CD8-positive, alpha-beta memory T cell (primary cell): ENCODE measurements around the gene SIRPG. TPM values are rescaled to one million over a fixed set of nuclear protein-coding genes. Genes with fewer than 3 reads are reported as not detected.

Experiments used
- CTCF ChIA-PET: fragments of 350-600 bp; sonication (Branson Sonifier 250); formaldehyde crosslinking; loops from one replicate; lab custom pipeline; 2021; ENCODE audit warnings: antibody characterized with exemption; lab: Charles Lee
- POLR2A ChIA-PET: fragments of 350-600 bp; sonication (Branson Sonifier 250); formaldehyde crosslinking; loops from one replicate; lab custom pipeline; 2021; ENCODE audit warnings: antibody characterized with exemption; lab: Charles Lee
- DNase-seq, 5 donors: peaks; one replicate each; pipeline versions ENCODE4 v3.0.0 to v3.0.0-alpha.2; 2020 to 2022; ENCODE audit warnings: mixed read lengths in 1 of 5
- H3K27ac ChIP-seq: one replicate; pipeline ENCODE4 v1.7.0; 2013; ENCODE audit warnings: low read depth, mild to moderate bottlenecking, low read length, moderate library complexity
- H3K27me3 ChIP-seq: 2 replicates; pipeline ENCODE4 v1.7.0; 2013; ENCODE audit warnings: low read length, mild to moderate bottlenecking; ENCODE audit not compliant: insufficient read depth, poor library complexity, severe bottlenecking
- H3K36me3 ChIP-seq: 2 replicates; pipeline ENCODE4 v1.7.0; 2013; ENCODE audit warnings: mild to moderate bottlenecking, low read length, moderate library complexity; ENCODE audit not compliant: insufficient read depth
- H3K4me1 ChIP-seq: 2 replicates; pipeline ENCODE4 v1.7.0; 2013; ENCODE audit warnings: mild to moderate bottlenecking, low read length, moderate library complexity; ENCODE audit not compliant: insufficient read depth
- H3K4me3 ChIP-seq: 2 replicates; pipeline ENCODE4 v1.7.0; 2013; ENCODE audit warnings: mild to moderate bottlenecking, low read length
- H3K9me3 ChIP-seq: 2 replicates; pipeline ENCODE4 v1.7.0; 2013; ENCODE audit warnings: mild to moderate bottlenecking, low read length
- H3K27ac Mint-ChIP-seq, 8 donors: one replicate each; pipeline ENCODE4 v1.8.0; 2020 to 2021; ENCODE audit warnings: mixed read lengths in 8 of 8, mild to moderate bottlenecking in 6 of 8, inconsistent platforms in 3 of 8, moderate library complexity in 3 of 8
- H3K27me3 Mint-ChIP-seq, 2 donors: one replicate each; pipeline ENCODE4 v1.8.0; 2020 to 2021; ENCODE audit warnings: mixed read lengths in 2 of 2, mild to moderate bottlenecking in 1 of 2, moderate library complexity in 1 of 2
- H3K36me3 Mint-ChIP-seq, 3 donors: one replicate each; pipeline ENCODE4 v1.8.0; 2020 to 2021; ENCODE audit warnings: mixed read lengths in 3 of 3, inconsistent platforms in 1 of 3, mild to moderate bottlenecking in 1 of 3
- H3K4me1 Mint-ChIP-seq, 3 donors: one replicate each; pipeline ENCODE4 v1.8.0; 2020 to 2021; ENCODE audit warnings: mixed read lengths in 3 of 3, inconsistent platforms in 1 of 3, mild to moderate bottlenecking in 1 of 3
- H3K4me3 Mint-ChIP-seq, 7 donors: one replicate each; pipeline ENCODE4 v1.8.0; 2020 to 2021; ENCODE audit warnings: mixed read lengths in 7 of 7, mild to moderate bottlenecking in 6 of 7, moderate library complexity in 4 of 7, inconsistent platforms in 2 of 7
- H3K9me3 Mint-ChIP-seq, 5 donors: one replicate each; pipeline ENCODE4 v1.8.0; 2020 to 2022; ENCODE audit warnings: mixed read lengths in 5 of 5, mild to moderate bottlenecking in 3 of 5, moderate library complexity in 2 of 5, inconsistent platforms in 1 of 5
- polyA plus RNA-seq: library from polyadenylated mRNA; unstranded; fragments of 300-500 nt; fragmentation: Illumina TruSeq; gene quantifications from one replicate; pipeline ENCODE4 v1.2.3, GENCODE V29; 2021
- total RNA-seq, 2 experiments: library from RNA; stranded (reverse); gene quantifications; one replicate each; pipeline ENCODE4 v1.2.3, GENCODE V29; 2021

The SIRPG gene
- total and polyA plus RNA-seq, 3 experiments from 2014 or later = 9.3 to 149 (median 11.7) TPM

GRCh38 chr20:1661542-1662299, 4.1 kb upstream of the SIRPG start:
- ChIA-PET POLR2A (no interaction called here), CTCF (interaction anchor here (1.1 kb wide), 1 partner anchor 115 kb away, joined by 3 read pairs; no protein-coding TSS in a partner anchor)
- no peaks in the 10 kb centered on the region for H3K36me3 ChIP-seq
- no peaks in the 10 kb centered on the region for H3K27me3 ChIP-seq
- no peak overlapping the region for H3K27ac ChIP-seq
- Mint-ChIP-seq H3K27me3 (no peaks in the 10 kb centered on the region), H3K27ac (peak overlapping the region; percentile 70 to 95 (median 89)), H3K9me3 (no peaks in the 10 kb centered on the region), H3K4me1 (peaks cover 95 to 100% (median 99%) of the 10 kb centered on the region in 3 donors), H3K36me3 (peaks cover 0 to 4% (median 0%) of the 10 kb centered on the region in 3 donors), H3K4me3 (peak overlapping the region; percentile 54 to 71 (median 57))
- peaks cover 97% of the 10 kb centered on the region for H3K4me1 ChIP-seq
- no peak for DNase-seq
- no peaks in the 10 kb centered on the region for H3K9me3 ChIP-seq
- no peak overlapping the region for H3K4me3 ChIP-seq

DNA sequence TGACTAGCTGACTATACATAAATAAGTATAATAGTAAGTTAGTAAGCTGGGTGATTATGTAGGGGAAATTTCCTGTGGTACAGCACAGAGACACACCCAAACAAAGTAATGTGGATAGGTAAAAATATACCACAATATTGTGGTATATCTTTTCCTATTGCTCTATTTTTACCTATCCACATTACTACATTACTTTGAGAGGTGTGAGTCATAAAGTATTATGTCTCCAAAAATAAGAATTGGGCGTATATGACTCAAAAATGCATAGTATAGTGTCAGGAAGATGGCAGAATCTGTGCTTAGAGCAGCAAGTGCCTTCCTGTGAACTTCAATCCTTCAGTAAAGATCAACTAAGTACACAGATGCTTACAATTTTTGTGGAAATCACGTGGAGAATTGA, 2.7 kb upstream of the SIRPG start:
- ChIA-PET CTCF (interaction anchor here (1.2 to 1.6 kb wide), 2 partner anchors 10 to 11 kb away, joined by 3 read pairs; no protein-coding TSS in a partner anchor), POLR2A (no interaction called here)
- peak overlapping the region; percentile 61 to 94 (median 90) for H3K27ac Mint-ChIP-seq

GRCh38 chr20:1656844-1657243, 735 bp downstream of the SIRPG start:
- no peak for DNase-seq
- Histone ChIP-seq H3K4me1 (peaks cover 83% of the 10 kb centered on the region), H3K4me3 (peak overlapping the region; percentile 68), H3K27ac (peak overlapping the region; percentile 39), H3K27me3 (no peaks in the 10 kb centered on the region), H3K36me3 (no peaks in the 10 kb centered on the region), H3K9me3 (no peaks in the 10 kb centered on the region)
- Mint-ChIP-seq H3K4me1 (peaks cover 90 to 96% (median 95%) of the 10 kb centered on the region in 3 donors), H3K36me3 (peaks cover 5 to 25% (median 19%) of the 10 kb centered on the region in 3 donors), H3K27ac (peak overlapping the region; percentile 90 to 99 (median 92)), H3K9me3 (peaks cover 0 to 6% (median 4%) of the 10 kb centered on the region in 5 donors), H3K27me3 (no peaks in the 10 kb centered on the region), H3K4me3 (peak overlapping the region; percentile 85 to 94 (median 89))
- POLR2A ChIA-PET = interaction anchor here (0.7 kb wide), 1 partner anchor 9 kb away, joined by 3 read pairs; no protein-coding TSS in a partner anchor
- CTCF ChIA-PET = no interaction called here

More for the DNA sequence above, 2.7 kb upstream of the SIRPG start:
- peak in 1 of 5 donors; percentile 27 for DNase-seq
- no peaks in the 10 kb centered on the region for H3K27me3 ChIP-seq
- Mint-ChIP-seq H3K27me3 (no peaks in the 10 kb centered on the region), H3K4me3 (peak overlapping the region; percentile 25 to 89 (median 65)), H3K9me3 (no peaks in the 10 kb centered on the region), H3K36me3 (peaks cover 0 to 4% (median 0%) of the 10 kb centered on the region in 3 donors), H3K4me1 (peaks cover 92 to 96% (median 95%) of the 10 kb centered on the region in 3 donors)
- no peak overlapping the region for H3K4me3 ChIP-seq
- H3K36me3 ChIP-seq = no peaks in the 10 kb centered on the region
- H3K4me1 ChIP-seq = peaks cover 84% of the 10 kb centered on the region
- H3K27ac ChIP-seq = no peak overlapping the region
- H3K9me3 ChIP-seq = no peaks in the 10 kb centered on the region

GRCh38 chr20:1654996-1655395, 2.6 kb downstream of the SIRPG start:
- Mint-ChIP-seq H3K27me3 (no peaks in the 10 kb centered on the region), H3K9me3 (peaks cover 0 to 7% (median 4%) of the 10 kb centered on the region in 5 donors), H3K27ac (peak overlapping the region; percentile 82 to 96 (median 91)), H3K36me3 (peaks cover 8 to 27% (median 19%) of the 10 kb centered on the region in 3 donors), H3K4me1 (peaks cover 89 to 96% (median 95%) of the 10 kb centered on the region in 3 donors), H3K4me3 (peak overlapping the region; percentile 76 to 92 (median 85))
- no peaks in the 10 kb centered on the region for H3K27me3 ChIP-seq
- ChIA-PET POLR2A (no interaction called here), CTCF (interaction anchor here (1.0 to 1.5 kb wide), 2 partner anchors 10 to 79 kb away, joined by 4 to 5 read pairs; no protein-coding TSS in a partner anchor)
- H3K4me1 ChIP-seq = peaks cover 83% of the 10 kb centered on the region
- no peak overlapping the region for H3K27ac ChIP-seq
- peak overlapping the region; percentile 46 for H3K4me3 ChIP-seq
- DNase-seq = peak in 2 of 5 donors; percentile 47 to 59
- no peaks in the 10 kb centered on the region for H3K36me3 ChIP-seq
- H3K9me3 ChIP-seq = no peaks in the 10 kb centered on the region

DNA sequence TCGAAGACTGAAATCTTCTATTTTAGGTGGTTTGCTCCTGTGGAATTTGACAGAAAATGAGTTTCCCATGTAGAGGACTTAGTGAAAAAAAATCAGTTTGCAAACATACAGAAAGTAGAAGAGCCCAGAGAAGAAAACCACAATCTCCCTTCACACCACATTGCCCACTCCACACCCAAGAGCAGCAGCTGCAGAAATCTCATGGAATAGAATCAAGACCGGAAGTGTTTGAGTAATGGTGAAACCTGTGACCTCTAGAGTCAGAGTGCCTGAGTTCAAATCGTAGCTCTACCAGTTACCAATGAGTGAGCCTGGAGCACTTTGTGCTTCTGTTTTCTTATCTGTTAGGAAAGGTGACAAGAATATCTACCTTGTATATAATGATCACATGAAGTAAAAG, 4.6 kb downstream of the SIRPG start:
- peaks cover 0 to 7% (median 4%) of the 10 kb centered on the region in 5 donors for H3K9me3 Mint-ChIP-seq
- peaks cover 75 to 91% (median 87%) of the 10 kb centered on the region in 3 donors for H3K4me1 Mint-ChIP-seq
- ChIA-PET POLR2A (no interaction called here), CTCF (no interaction called here)
- peak overlapping the region; percentile 55 to 90 (median 79) for H3K27ac Mint-ChIP-seq
- Histone ChIP-seq H3K27me3 (no peaks in the 10 kb centered on the region), H3K36me3 (peaks cover 8% of the 10 kb centered on the region), H3K27ac (no peak overlapping the region), H3K4me3 (peak overlapping the region; percentile 28), H3K4me1 (peaks cover 75% of the 10 kb centered on the region), H3K9me3 (no peaks in the 10 kb centered on the region)
- H3K27me3 Mint-ChIP-seq = no peaks in the 10 kb centered on the region
- DNase-seq = no peak
- peaks cover 13 to 42% (median 32%) of the 10 kb centered on the region in 3 donors for H3K36me3 Mint-ChIP-seq
- peak overlapping the region; percentile 15 to 85 (median 64) for H3K4me3 Mint-ChIP-seq

DNA sequence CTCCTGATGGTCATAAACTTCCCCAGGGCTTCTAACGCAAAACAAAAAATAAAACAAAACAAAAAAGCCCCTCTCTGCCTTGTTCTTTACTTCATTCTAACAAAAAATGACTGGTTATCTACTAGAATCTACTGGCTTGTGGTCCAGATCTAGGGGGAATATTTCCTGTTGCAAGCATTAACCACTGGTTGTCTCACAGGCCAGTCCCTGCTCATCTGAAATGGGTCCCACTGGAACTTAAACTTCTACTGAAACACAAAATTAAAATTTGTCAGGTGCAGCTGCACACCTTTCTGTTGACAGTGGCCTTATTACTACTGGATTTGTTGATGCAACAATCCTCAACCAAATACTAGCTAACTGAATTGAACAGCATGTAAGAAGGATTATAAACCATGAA, 5.5 kb downstream of the SIRPG start:
- Histone ChIP-seq H3K27ac (no peak overlapping the region), H3K27me3 (no peaks in the 10 kb centered on the region), H3K4me3 (no peak overlapping the region), H3K36me3 (peaks cover 13% of the 10 kb centered on the region), H3K9me3 (no peaks in the 10 kb centered on the region), H3K4me1 (peaks cover 75% of the 10 kb centered on the region)
- Mint-ChIP-seq H3K9me3 (peaks cover 0 to 7% (median 4%) of the 10 kb centered on the region in 5 donors), H3K27ac (peak overlapping the region in 7 of 8 donors; percentile 4 to 92 (median 67)), H3K4me3 (peak overlapping the region; percentile 4 to 77 (median 71)), H3K27me3 (no peaks in the 10 kb centered on the region), H3K36me3 (peaks cover 13 to 50% (median 35%) of the 10 kb centered on the region in 3 donors), H3K4me1 (peaks cover 70 to 91% (median 87%) of the 10 kb centered on the region in 3 donors)
- no peak for DNase-seq
- ChIA-PET CTCF (interaction anchor here (1.2 kb wide), 1 partner anchor 82 kb away, joined by 3 read pairs; no protein-coding TSS in a partner anchor), POLR2A (interaction anchor here (1.2 to 1.5 kb wide), 2 partner anchors 13 to 83 kb away, joined by 3 to 4 read pairs; no protein-coding TSS in a partner anchor)

- H3K27ac Mint-ChIP-seq = peak overlapping the region in 7 of 8 donors; percentile 48 to 92 (median 85)
- H3K36me3 Mint-ChIP-seq = peaks cover 18 to 53% (median 39%) of the 10 kb centered on the region in 3 donors
- peaks cover 0 to 7% (median 4%) of the 10 kb centered on the region in 5 donors for H3K9me3 Mint-ChIP-seq
- no peaks in the 10 kb centered on the region for H3K27me3 Mint-ChIP-seq
- peak overlapping the region; percentile 12 to 82 (median 76) for H3K4me3 Mint-ChIP-seq
- no peaks in the 10 kb centered on the region for H3K9me3 ChIP-seq
- peak overlapping the region; percentile 3 for H3K4me3 ChIP-seq
- DNase-seq = no peak
- peaks cover 13% of the 10 kb centered on the region for H3K36me3 ChIP-seq
- ChIA-PET POLR2A (interaction anchor here (1.2 to 1.5 kb wide), 2 partner anchors 13 to 83 kb away, joined by 3 to 4 read pairs; no protein-coding TSS in a partner anchor), CTCF (interaction anchor here (0.8 to 1.2 kb wide), 3 partner anchors 45 to 89 kb away, joined by 3 to 4 read pairs (median 3); no protein-coding TSS in a partner anchor)
- peaks cover 70 to 91% (median 87%) of the 10 kb centered on the region in 3 donors for H3K4me1 Mint-ChIP-seq
- H3K27me3 ChIP-seq = no peaks in the 10 kb centered on the region
- H3K4me1 ChIP-seq = peaks cover 78% of the 10 kb centered on the region
- no peak overlapping the region for H3K27ac ChIP-seq
Measured at GRCh38 chr20:1651268-1652058, 6.1 kb downstream of the SIRPG start.
